Skin of body (tissue), 2 donors: ENCODE results near the gene ZC3H18. TPM values are rescaled to one million over a fixed set of nuclear protein-coding genes. Genes with fewer than 3 reads are reported as not detected.
A peak's percentile ranks its signal among the peaks of the same experiment; 100 is the strongest.

ENCODE experiments used
- DNase-seq: peaks from one replicate; lab custom pipeline; 2025; lab: John Stamatoyannopoulos, UW
- total RNA-seq: library from RNA; depleted of rRNA; stranded (reverse); fragments of >200 nt; gene quantifications from one replicate; pipeline ENCODE4 v1.2.3, GENCODE V29; 2014

ZC3H18 gene
- total RNA-seq, 1 donor from 2014 or later: 13.6 TPM

- no peak for DNase-seq
These were observed 37.6 kb upstream of the ZC3H18 start for GRCh38 chr16:88532434-88533241.

DNA sequence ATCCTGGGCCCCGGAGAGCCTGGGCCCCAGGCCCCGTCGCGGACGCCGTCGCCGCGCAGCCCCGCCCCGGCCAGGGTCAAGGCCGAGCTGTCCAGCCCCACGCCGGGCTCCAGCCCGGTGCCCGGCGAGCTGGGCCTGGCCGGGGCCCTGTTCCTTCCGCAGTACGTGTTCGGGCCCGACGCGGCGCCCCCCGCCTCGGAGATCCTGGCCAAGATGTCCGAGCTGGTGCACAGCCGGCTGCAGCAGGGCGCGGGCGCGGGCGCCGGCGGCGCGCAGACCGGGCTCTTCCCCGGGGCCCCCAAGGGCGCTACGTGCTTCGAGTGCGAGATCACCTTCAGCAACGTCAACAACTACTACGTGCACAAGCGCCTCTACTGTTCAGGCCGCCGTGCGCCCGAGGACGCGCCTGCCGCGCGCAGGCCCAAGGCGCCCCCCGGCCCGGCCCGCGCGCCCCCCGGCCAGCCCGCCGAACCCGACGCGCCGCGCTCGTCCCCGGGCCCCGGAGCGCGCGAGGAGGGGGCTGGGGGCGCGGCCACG lies 36.8 kb upstream of the ZC3H18 start:
- DNase-seq: peak; percentile 24

DNA sequence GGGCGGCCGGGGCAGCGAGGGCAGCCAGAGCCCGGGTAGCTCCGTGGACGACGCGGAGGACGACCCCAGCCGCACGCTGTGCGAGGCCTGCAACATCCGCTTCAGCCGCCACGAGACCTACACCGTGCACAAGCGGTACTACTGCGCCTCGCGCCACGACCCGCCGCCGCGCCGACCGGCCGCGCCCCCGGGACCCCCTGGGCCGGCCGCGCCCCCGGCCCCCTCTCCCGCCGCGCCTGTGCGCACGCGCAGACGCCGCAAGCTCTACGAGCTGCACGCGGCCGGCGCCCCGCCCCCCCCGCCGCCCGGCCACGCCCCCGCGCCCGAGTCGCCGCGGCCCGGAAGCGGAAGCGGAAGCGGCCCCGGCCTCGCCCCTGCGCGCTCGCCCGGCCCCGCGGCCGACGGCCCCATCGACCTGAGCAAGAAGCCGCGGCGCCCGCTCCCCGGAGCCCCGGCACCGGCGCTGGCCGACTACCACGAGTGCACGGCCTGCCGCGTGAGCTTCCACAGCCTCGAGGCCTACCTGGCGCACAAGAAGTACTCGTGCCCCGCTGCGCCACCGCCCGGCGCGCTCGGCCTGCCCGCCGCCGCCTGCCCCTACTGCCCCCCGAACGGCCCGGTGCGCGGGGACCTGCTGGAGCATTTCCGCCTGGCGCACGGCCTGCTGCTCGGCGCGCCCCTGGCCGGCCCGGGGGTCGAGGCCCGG lies 36.1 kb upstream of the ZC3H18 start:
- DNase-seq: peak; percentile 35

DNA sequence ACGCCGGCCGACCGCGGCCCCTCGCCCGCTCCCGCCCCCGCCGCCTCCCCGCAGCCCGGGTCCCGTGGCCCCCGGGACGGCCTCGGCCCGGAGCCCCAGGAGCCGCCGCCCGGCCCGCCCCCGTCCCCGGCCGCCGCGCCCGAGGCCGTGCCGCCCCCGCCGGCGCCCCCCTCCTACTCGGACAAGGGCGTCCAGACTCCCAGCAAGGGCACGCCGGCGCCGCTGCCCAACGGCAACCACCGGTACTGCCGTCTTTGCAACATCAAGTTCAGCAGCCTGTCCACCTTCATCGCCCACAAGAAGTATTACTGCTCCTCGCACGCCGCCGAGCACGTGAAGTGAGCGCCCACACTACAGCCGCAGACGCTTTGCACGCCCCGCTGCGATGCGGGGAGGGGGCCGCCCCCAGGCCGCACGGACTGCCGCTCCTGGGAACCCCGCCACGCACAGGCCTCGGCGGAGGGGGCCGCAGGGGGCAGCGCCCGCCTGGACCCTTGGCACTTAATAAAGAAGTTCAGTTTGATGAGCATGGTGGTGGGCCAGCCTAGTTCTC lies 35.5 kb upstream of the ZC3H18 start:
- no peak for DNase-seq

DNA sequence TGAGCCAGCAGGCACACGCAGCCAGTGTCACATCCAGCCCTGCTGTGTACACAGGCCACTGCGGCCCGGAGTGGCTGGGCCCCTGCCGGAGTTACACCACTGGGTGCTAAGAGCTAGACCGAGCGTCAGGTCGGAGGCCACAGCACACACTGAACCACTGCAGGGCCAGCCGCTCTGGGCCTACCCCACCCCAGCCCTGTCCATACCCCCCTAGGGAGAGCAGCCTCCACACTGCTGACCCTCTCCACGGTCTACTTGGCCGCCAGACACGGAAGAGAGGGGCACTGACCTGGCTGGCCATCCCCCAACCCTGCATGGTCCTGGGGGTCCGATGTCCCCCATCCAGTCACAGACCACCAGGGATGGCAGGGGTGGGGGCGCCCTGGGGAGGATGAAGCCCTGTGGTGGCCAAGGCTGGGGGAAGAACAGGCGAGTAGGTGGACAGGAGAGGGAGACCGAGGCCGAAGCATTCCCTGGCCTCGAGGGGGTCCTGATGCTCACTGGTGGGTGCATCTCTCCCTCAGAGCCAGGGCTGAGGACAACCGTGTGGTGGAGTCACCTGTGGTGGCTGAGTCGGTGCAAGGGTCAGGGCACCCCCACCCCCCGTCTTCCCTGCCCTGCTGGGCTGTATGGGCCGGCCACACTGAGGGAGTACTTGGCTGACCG lies 34.9 kb upstream of the ZC3H18 start:
- DNase-seq: no peak

DNA sequence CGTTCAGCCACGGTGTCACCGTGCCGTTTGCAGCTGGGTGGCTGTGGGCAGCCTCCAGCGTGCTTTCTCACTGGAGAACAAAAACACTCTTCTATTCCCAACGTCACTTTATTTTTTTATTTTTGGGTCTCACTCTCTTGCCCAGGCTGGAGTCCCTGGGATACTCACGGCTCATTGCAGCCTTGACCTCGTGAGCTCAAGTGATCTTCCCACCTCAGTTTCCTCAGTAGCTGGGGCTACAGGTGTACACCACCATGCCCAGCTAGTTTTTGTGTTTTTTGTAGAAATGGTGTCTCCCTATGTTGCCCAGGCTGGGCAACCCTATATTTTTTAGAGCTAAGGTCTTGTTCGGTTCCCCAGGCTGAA lies 34.4 kb upstream of the ZC3H18 start:
- no peak for DNase-seq

- no peak for DNase-seq
These were observed 33.7 kb upstream of the ZC3H18 start for GRCh38 chr16:88536510-88536909.

- no peak for DNase-seq
These were observed 33.0 kb upstream of the ZC3H18 start for GRCh38 chr16:88536971-88537751.

GRCh38 chr16:88537859-88538258 lies 32.3 kb upstream of the ZC3H18 start:
- DNase-seq: no peak

DNA sequence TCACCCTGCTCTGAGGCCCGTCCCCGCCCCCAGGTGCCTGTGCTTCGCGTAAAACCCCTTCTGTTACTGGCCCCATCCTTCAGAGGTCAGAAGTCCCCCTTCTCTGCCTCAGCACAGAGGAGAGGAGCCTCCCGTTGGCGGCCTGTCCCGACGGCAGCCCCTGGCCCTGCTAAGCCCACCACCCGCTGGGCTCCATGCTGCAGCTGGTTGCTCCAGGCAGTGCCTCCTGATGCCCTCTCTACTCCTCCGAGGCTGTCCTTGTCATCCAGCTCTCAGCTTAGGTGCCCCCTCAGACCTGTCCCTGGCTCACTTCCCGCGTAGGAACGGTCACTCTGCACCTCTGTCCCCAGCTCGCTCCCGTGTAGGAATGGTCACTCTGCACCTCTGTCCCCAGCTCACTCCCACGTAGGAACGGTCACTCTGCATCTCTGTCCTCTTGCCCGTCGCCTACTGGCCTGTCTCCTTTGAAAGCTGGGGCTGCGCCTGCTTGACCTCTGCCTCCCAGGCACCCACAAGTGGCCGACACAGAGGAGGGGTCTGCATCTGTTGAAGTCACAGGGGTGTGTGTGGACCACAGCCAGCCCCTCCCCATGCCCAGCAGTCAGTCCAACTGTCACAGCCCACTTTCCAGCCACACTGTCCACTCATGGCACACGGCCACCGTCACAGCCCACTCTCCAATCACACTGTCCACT lies 31.7 kb upstream of the ZC3H18 start:
- DNase-seq: no peak

DNA sequence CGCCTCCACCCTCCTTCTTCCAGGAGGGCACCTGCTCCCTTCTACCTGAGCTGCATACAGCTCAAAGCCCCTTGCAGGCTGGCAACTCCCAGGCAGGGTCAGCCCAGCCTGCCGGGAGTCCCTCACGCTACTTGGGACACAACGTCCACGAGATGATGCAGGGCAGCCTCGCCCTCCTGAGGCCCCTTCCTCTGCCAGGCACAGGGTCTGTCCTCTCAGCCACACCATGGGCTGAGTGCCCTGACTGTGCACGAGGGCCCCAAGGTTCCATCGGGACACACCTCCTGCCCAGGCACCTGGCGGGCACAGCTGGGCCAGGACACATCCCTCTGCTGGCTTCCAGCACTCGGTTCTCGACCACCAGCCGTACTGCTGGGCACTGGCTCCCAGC lies 30.9 kb upstream of the ZC3H18 start:
- DNase-seq: no peak

DNA sequence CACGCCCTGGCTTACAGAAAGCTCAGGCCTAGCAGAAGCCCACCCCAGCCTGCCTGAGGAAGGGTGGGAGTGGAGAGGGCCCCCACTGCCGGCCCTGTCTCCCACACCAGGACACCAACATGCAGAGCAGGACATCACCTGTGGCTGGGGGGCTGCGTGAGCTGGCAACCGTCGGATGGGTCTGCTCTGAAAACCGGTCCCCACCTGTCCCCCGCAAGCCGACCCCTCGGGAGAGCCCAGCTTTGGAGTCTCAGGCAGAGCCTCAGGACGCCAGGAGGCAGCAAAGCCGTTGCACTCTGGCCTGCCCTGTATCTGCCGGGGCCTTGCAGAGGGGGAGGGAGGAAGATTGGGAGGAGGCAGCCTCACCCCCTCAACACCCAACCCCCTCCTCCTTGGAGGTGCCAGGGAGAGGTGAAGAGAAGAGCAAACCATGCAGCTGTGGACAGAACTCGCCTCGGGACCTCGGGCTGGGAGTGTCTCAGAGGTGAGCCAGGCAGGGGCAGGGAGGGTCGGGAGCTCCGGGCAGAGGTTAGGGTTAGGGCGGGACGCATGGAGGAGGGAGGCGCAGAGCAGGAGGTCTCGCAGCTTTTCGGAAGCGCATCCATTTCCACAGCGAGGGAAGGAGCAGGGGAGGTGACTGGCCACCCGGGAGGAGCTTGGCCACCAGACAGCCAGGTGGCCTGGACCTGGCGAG lies 30.4 kb upstream of the ZC3H18 start:
- no peak for DNase-seq

- DNase-seq: no peak
These were observed 29.7 kb upstream of the ZC3H18 start for GRCh38 chr16:88540346-88540977.

DNA sequence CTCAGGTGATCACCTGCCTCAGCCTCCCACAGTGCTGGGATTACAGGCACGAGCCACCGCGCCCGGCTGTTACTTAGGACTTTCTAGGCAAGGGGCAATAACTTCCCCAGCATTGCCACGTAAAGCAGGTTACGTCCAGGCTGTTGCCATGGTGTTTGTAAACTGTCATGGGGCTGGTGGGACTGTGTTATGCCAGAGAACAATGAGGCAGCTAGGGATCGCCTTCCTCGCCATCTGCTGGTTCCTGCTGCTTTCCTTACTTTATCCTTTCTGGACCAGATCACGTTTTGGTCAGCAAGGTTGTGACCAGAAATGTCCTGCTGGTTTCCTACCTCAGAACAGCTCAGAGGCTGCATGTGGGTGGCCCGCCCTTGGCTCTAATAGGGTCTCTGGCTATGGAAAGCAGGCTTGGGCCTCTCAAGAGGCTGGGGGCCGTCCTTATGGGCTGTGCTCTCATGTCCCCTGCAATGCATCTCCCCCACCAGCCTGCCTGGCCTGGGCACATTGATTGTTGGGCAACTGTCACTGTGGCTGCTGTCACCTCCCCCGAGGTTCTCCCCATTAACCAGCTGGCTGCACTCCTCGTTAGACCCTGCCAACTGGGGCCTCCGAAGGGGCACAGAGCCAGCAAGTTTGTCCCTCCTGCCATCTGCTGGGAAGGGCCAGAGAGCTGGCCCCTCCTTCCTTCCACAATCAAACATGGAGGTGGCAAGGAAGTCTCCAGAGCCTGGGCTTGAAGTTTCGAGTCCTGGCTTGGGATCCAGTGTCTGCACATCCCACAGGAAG lies 28.2 kb upstream of the ZC3H18 start:
- no peak for DNase-seq

DNA sequence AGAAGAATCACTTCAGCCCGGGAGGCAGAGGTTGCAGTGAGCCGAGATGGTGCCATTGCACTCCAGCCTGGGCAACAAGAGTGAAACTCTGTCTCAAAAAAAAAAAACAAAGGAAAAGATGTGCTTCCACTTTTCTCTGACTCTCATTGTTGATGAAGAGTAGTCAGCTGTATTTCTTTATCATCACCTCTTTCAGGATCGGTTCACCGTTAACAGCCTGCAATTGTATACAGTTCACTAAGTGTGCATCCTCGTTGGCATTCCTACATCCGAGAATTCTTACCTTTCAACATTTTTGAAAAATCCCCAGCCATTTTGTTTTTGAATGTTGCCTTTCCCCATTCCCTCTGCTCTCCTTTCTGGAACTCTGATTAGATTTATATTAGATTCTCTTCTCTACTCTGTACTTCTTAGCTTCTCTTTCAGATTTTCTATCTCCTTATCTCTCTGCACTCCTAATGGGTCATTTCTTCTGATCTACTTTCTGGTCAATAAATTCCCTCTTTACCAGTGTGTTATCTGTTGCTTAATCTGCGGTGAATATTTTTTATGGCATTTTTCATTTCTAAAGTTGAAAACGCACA lies 26.9 kb upstream of the ZC3H18 start:
- DNase-seq: no peak

DNA sequence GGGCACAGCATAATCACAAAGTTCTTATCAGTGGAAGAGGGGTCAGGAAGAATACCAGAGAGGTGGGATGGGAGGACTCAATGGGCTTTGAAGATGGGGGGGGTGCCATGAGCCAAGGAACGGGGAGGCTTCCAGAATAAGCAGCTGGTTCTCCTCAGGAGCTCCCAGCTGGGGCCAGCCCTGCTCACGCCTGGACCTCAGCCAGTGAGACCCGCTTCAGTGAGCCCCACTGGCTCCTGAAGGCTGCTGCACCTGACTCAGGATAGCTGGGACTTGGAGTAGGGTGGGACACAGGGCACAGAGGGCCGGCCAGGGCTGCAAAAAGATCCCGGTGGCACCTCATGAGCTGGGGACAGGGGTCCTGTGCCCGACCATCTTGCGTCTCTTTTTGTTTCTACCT lies 24.4 kb upstream of the ZC3H18 start:
- DNase-seq: no peak

DNA sequence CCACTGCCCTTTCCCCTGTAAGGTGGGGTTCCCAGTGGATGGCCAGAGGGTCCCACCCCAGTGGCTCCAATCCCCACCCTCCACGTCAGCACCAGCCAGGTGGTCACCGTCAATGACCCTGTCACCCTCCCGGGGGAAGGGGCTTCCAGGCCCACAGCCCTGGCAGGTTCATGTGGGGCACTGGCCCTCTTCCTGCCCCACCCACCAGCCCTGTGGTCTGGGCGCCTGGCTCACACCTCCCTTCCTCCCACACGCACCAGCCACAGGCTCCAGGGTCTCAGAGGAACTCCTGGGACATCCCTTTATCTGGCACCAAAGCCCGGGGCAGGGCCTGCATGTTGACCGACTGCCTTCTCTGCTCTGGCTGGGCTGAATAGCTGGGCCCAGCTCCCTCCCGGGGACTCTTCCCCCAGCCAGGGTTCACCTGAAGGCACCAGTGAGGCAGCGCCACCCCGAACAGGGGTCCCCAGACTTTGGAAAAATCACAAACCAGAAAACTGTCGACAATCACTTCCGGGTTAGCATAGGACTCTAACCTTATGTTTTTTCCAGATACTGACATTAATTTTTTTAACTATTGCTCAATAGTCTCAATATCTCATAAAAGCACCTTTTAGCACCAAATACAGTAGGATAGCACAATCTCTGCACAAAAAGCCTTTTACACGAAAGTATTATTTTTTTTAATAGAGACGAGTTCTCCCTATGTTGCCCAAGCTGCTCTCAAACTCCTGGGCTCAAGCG lies 21.9 kb upstream of the ZC3H18 start:
- DNase-seq: no peak

DNA sequence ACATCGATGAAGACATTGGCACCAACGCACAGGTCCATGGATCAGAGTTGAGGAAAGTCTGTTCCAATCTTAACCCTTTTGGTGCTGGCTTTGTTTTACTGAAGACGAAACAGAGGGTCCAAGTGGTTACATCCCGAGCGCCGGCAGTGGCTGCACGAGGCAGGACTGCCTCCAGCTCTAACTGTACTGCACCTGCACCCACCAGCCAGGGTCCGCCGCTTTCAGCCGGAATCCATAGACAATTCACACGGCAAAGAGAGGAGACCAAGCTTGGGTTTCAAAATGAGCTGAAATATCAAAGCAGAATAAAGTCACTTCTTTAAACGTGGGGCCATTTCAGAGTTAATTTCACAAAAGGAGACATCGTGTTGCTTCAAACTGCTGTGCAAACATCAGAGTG lies 21.2 kb upstream of the ZC3H18 start:
- DNase-seq: no peak
